Iris pigment epithelial cell (primary cell): ENCODE data around the gene RNF151.
A peak's percentile ranks its signal among the peaks of the same experiment; 100 is the strongest.

Experiments used
- DNase-seq: peaks from one replicate; pipeline ENCODE4 v3.0.0-alpha.2; 2011; ENCODE audit warnings: low read depth

Gene RNF151

GRCh38 chr16:1978476-1979120, 11.9 kb downstream of the RNF151 start:
- no peak for DNase-seq

GRCh38 chr16:1979271-1980029, 12.8 kb downstream of the RNF151 start:
- DNase-seq: no peak

- no peak for DNase-seq
These were observed 13.5 kb downstream of the RNF151 start for GRCh38 chr16:1980030-1980769.

DNA sequence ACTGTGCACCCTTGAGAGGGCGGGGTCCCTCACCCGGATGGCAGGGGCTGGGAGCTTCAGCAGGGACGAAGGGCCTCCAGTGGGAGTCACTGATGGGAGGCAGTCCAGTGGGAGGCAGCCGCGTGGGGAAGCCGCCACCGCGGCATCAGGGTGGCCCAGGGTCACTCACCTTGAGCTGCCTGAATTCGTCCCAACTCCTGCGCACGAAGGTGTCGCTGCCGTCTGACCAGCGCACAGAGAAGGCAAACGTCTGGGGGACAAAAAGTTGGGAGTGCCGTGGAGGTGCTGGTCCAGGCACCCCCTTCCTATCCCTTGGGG, 14.1 kb downstream of the RNF151 start:
- DNase-seq: no peak

DNA sequence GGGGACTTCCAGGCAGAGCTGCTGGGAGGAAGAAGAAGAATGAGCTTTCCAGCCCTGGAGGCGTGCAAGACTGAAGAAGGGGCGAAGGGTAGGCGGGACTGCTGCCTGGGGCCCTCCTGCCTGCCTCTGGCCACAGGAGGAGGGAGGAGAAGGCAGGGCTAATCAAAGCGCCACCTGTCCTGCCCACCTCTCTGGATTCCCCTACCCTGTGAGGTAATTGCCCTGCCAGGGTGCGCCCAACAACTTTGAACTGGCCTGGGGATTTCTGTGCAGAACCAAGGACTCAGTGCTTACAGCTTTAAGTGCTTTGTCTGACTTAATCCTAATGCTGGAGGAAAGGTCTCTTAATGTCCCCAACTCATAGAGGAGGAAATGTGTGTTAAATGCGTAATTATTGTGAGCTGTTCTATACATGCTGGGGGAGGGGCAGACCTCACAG, 14.8 kb downstream of the RNF151 start, which contains the start of gene NOXO1:
NOXO1 (minus strand) TSS at position 72 of the 439 bp plus-strand sequence. CDS start 290 bp downstream, outside the sequence.
- DNase-seq: no peak

- DNase-seq: no peak
These were observed 15.4 kb downstream of the RNF151 start for GRCh38 chr16:1982013-1982433.

GRCh38 chr16:1982991-1983543, 16.4 kb downstream of the RNF151 start:
- no peak for DNase-seq

DNA sequence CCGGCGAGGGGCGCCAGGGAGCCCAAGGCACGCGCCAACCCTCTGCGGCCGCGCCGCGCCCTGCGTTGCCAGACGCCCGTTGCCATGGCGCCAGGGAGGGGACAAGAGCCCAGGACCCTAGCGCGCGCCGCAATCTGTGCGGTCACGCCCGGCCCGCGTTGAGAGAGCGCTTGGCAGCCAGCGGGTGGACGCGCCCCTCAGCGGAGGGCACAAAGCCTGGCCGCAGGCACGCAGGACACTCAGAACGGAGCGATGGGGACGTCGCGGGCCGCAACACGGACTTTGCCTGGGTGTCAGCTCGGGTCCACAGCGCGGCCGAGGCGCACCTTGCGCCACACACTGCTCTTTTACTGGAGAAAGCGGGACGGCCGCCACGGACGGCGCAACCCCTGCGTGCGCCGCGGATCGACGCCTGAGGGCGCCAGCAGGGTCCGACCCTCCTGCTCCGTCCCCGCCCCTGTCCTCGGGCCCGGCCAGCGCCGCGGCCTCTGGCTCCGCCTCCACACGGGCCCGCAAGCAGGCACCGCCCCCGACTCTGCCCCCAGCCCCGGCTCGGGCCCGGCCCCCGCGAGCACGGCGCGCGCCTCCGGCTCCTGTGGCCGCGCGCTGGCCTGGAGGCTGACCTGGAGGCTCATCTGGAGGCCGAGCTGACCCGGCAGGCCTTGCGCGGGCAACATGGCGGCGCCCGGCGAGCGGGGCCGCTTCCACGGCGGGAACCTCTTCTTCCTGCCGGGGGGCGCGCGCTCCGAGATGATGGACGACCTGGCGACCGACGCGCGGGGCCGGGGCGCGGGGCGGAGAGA, 17.1 kb downstream of the RNF151 start, which contains the start of gene GFER:
GFER (plus strand) TSS at position 650 of the 803 bp plus-strand sequence; CDS start at position 676, 26 bp downstream.
- DNase-seq: peak; percentile 94

GRCh38 chr16:1984347-1985225, 17.9 kb downstream of the RNF151 start:
- DNase-seq: peak; percentile 39

DNA sequence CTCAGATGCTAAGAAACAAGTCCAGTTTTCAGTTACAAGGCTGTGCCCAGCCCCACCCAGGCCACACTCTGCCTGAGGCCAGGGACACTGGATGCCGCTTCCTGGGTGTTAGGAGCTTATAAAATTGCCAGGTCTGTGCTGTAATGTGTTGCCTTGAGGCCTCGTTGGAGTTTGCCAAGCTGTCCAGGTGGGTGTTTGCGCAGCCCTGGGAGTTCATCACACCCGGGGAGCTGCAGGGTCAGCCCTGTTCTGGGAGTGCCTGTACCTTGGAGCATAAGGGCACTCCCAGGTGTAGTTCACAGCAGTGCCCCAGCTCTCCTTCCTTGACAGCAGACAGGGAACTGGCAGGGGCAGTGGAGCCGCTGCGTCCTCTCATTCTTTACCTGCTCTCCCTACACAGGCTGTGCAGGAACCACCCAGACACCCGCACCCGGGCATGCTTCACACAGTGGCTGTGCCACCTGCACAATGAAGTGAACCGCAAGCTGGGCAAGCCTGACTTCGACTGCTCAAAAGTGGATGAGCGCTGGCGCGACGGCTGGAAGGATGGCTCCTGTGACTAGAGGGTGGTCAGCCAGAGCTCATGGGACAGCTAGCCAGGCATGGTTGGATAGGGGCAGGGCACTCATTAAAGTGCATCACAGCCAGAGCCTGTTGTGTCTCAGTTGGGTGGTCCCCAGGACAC, 19.0 kb downstream of the RNF151 start:
- DNase-seq: no peak

DNA sequence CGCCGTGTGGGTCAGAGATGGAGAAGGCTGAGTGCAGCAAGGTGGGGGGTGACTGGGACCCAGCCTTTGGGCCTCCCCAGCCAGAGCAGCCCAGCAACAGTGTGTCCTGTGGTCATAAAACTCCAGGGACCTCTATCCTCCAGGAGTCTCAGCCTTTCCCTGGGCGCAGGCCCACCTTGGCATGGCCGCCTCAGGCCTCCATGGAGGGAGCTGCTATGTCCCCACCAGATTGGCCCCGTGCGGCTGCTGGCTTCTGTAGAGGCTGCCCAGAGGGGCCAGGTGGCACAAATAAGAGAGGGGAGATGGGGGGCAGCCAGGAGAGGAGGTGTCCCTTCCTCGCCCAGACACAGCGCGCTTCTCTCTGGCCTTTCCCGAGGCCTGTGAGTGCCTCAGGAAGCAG, 20.5 kb downstream of the RNF151 start:
- DNase-seq: no peak

DNA sequence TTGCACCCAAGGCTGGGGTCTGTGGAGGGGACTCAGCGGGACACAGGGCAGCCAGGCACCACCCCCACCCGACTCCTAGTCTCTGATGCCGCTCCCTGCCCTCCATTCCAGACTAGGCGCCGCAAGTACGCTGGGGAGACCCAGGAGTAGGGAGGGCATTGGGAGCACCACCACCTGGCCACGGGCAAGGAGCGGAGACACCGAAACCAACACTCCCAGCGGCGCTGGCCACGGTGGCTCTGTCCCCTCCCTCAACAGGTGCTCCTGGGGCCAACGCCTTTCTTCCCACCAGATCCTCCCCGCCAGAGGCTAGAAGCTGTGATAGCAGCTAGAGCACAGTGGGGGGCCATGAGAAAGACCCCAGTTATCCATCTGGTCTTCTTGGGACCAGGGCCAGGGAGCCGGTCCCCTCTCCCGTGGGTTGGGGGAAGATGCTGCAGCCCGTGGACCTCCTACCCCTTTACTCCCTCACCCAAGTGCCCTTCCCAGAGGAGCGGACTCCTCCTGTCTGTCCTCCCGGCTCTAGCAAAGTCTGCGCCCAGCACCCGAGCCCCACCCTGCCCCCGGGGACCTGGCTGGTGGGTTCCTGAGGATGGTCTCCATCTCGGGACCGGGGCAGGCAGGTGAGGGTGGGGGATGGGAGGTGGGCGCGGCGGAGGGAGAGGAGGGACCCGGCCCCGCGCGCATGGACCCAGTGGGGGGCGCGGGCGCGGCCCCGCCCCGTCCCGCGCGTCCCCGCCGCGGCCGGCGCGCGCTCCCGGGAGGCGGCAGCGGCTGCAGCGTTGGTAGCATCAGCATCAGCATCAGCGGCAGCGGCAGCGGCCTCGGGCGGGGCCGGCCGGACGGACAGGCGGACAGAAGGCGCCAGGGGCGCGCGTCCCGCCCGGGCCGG, 22.8 kb downstream of the RNF151 start, which contains the start of gene SYNGR3:
SYNGR3 (plus strand) TSS at position 762 of the 892 bp plus-strand sequence. CDS start 133 bp downstream, outside the sequence.
- DNase-seq: no peak

DNA sequence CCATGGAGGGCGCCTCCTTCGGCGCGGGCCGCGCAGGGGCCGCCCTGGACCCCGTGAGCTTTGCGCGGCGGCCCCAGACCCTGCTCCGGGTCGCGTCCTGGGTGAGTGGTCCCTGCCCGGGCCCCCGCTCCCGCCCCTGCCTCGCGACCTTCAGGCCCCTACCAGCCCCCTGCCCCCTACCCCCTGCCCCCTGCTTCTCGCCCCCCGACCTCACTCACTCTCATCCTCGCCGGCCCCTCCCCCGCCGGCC, 23.4 kb downstream of the RNF151 start:
- no peak for DNase-seq

DNA sequence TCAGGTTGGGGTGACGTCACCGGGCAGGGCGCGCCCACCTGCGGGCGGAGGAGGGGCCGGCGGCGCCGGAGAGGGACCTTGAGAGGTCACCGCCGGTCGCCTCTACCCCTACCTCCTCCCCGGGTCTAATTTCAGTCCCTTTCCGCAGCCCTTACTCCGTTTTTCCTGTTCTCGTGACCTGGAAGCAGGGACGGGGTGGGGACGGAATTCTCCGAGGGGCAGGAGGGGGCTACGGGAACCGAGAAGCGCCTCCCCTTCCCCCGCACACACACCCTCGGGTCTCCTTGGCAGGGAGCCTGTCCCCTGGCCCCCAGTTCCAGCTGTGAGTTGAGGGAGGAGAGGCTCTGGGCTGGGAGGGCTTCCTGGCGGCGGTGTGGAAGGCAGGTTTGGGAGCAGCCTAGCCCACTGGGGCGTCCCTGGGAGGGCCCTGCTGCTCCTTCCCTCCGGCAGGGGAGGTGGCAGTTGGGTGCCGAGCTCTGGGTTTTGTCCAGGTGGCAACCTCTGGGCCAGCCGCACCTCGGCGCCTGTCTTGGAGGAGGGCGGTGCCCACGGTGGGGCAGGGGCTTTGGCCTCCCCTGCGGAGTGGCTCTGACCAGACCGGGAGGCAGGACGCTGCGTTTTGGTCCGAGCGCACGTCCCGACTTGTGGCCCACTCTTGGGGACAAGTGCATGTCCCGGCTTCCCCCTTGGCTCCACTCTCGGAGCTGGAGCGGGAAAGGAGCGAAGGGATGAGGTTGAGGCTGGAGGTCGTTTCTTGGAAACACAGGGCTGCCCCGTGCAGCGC, 23.9 kb downstream of the RNF151 start:
- no peak for DNase-seq

- DNase-seq: no peak
These were observed 24.5 kb downstream of the RNF151 start for GRCh38 chr16:1991135-1991551.

- no peak for DNase-seq
These were observed 24.9 kb downstream of the RNF151 start for GRCh38 chr16:1991588-1991947.

DNA sequence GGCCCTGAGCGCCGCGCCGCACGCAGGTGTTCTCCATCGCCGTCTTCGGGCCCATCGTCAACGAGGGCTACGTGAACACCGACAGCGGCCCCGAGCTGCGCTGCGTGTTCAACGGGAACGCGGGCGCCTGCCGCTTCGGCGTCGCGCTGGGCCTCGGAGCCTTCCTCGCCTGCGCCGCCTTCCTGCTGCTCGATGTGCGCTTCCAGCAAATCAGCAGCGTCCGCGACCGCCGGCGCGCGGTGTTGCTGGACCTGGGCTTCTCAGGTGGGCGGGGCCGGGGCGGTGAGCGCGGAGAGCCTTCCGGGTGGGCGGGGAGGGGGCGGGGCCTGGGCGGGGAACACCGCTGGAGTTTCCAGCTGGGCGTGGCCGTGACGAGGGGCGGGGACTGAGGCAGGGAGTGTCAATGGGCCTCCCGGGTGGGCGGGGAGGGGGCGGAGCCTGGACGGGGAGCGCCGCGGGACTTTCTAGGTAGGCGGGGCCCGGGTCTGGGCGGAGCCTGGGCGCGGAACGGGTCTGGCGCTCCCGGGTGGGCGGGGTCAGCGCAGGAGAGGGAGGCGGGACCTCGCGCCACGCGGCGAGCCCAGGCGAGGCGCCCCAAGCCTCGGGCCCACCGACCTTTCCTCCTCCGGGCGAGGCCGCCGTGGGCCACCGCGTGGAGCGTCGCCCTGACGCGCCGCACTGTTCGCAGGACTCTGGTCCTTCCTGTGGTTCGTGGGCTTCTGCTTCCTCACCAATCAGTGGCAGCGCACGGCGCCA, 25.5 kb downstream of the RNF151 start:
- peak; percentile 88 for DNase-seq
